Esophagus muscularis mucosa (tissue), 4 donors: Measurements from ENCODE around the gene PCDHGA1. TPM values are rescaled to one million over a fixed set of nuclear protein-coding genes. Genes with fewer than 3 reads are reported as not detected.
A peak's percentile ranks its signal among the peaks of the same experiment; 100 is the strongest.
"Not testable (repeated sequence)": the region's sequence is repeated elsewhere in the genome, so short reads cannot be mapped to it uniquely, and the experiment has no call there.

Experiments used
- DNase-seq: peaks from one replicate; pipeline ENCODE4 v3.0.0-alpha.2; 2017; ENCODE audit errors: extremely low spot score
- H3K27ac ChIP-seq, 4 donors: fragments of 200-600 bp; sonication (generic); replicated peaks in 1 of 4; 1 replicate in 3 of 4; 2 replicates in 1 of 4; pipeline ENCODE4 v1.5.1; 2016 to 2019; ENCODE audit warnings: mild to moderate bottlenecking in 1 of 4
- H3K27me3 ChIP-seq, 4 donors: fragments of 200-600 bp; sonication (generic); one replicate each; pipeline versions ENCODE4 v1.5.1 to v1.6.0; 2016 to 2019
- H3K36me3 ChIP-seq, 4 donors: fragments of 200-600 bp; sonication (generic); one replicate each; pipeline ENCODE4 v1.5.1; 2016 to 2019
- H3K4me1 ChIP-seq, 4 donors: fragments of 200-600 bp; sonication (generic); one replicate each; pipeline ENCODE4 v1.5.1; 2016 to 2019
- H3K4me3 ChIP-seq, 4 donors: fragments of 200-600 bp; sonication (generic); 1 replicate in 2 of 4; 2 replicates in 2 of 4; pipeline ENCODE4 v1.5.1; 2016 to 2019; ENCODE audit warnings: mild to moderate bottlenecking in 4 of 4, moderate library complexity in 1 of 4
- H3K9me3 ChIP-seq, 4 donors: fragments of 200-600 bp; sonication (generic); 1 replicate in 3 of 4; 2 replicates in 1 of 4; pipeline ENCODE4 v1.5.1; 2016 to 2019
- EP300 ChIP-seq: sonication (generic); formaldehyde crosslinking; IDR thresholded peaks from one replicate; pipeline ENCODE4 v1.6.1; 2017; ENCODE audit warnings: antibody characterized with exemption
- POLR2A ChIP-seq: fragments of 450-650 bp; IDR thresholded peaks from one replicate; pipeline ENCODE4 v1.6.1; 2017; ENCODE audit warnings: antibody characterized with exemption, moderate library complexity, mild to moderate bottlenecking, low read depth
- POLR2AphosphoS5 ChIP-seq, 2 donors: sonication (generic); formaldehyde crosslinking; IDR thresholded peaks; one replicate each; pipeline ENCODE4 v1.6.1; 2017; ENCODE audit warnings: antibody characterized with exemption in 2 of 2
- WGBS: methylation state at CpG from one replicate; pipeline ENCODE4 v1.1.5; 2018; 5-methylcytosine and 5-hydroxymethylcytosine counted together
- intact Hi-C: fragments of 100-400 bp; cut with DNase I; formaldehyde crosslinking; loops from one replicate; pipeline ENCODE4 v1.15.1; 2023
- total RNA-seq, 4 donors: library from RNA; depleted of rRNA; stranded (reverse); fragments of >200 nt; gene quantifications; one replicate each; pipeline versions ENCODE4 v1.1.0 to v1.2.1, GENCODE V29; 2016
- TF ChIP-seq, protein P1 (sequence below), 3 experiments: fragments of 200-600 bp in 2 of 3; fragments of 450-650 bp in 1 of 3; sonication (generic) in 2 of 3; IDR thresholded peaks; one replicate each; pipeline ENCODE4 v1.5.1; 2017 to 2019; ENCODE audit warnings: antibody characterized with exemption in 3 of 3, mild to moderate bottlenecking in 2 of 3, moderate library complexity in 1 of 3

Gene PCDHGA1
- total RNA-seq, 4 donors from 2014 or later, result 0.45 to 1.2 (median 0.76) TPM

GRCh38 chr5:141412854-141413539 is 82.7 kb downstream of the PCDHGA1 start, which contains the start of gene PCDHGA10:
PCDHGA10 (plus strand) TSS chr5:141412987; CDS start chr5:141413176, 189 bp downstream.
- no peak for DNase-seq
- no peaks in the 10 kb centered on the region for H3K27me3 ChIP-seq
- no peak within 1 kb of the TSS for H3K27ac ChIP-seq
- intact Hi-C loops, result loop anchor here (10.0 kb wide), 1 partner anchor 112 kb away; no protein-coding TSS in a partner anchor
- H3K4me3 ChIP-seq, result peak within 1 kb of the TSS; percentile 24 to 41 (median 32)
- peaks cover 11 to 98% (median 92%) of the 10 kb centered on the region in 4 donors for H3K9me3 ChIP-seq
- 29% methylated on average over 31 of the region's 31 CpGs for WGBS
- no peak for TF ChIP-seq EP300
- TF ChIP-seq, protein P1, sequence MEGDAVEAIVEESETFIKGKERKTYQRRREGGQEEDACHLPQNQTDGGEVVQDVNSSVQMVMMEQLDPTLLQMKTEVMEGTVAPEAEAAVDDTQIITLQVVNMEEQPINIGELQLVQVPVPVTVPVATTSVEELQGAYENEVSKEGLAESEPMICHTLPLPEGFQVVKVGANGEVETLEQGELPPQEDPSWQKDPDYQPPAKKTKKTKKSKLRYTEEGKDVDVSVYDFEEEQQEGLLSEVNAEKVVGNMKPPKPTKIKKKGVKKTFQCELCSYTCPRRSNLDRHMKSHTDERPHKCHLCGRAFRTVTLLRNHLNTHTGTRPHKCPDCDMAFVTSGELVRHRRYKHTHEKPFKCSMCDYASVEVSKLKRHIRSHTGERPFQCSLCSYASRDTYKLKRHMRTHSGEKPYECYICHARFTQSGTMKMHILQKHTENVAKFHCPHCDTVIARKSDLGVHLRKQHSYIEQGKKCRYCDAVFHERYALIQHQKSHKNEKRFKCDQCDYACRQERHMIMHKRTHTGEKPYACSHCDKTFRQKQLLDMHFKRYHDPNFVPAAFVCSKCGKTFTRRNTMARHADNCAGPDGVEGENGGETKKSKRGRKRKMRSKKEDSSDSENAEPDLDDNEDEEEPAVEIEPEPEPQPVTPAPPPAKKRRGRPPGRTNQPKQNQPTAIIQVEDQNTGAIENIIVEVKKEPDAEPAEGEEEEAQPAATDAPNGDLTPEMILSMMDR (IDR thresholded peaks at IDR 0.05), result peak; percentile 16 to 35 (median 27)
- H3K4me1 ChIP-seq, result peaks cover 0 to 7% (median 0%) of the 10 kb centered on the region in 4 donors
- peaks cover 0 to 6% (median 2%) of the 10 kb centered on the region in 4 donors for H3K36me3 ChIP-seq

- Histone ChIP-seq H3K27ac (no peak overlapping the region), H3K9me3 (peaks cover 10 to 98% (median 92%) of the 10 kb centered on the region in 4 donors), H3K4me1 (peaks cover 0 to 7% (median 0%) of the 10 kb centered on the region in 4 donors), H3K27me3 (no peaks in the 10 kb centered on the region), H3K4me3 (peak overlapping the region; percentile 24 to 41 (median 32)), H3K36me3 (peaks cover 0 to 6% (median 2%) of the 10 kb centered on the region in 4 donors)
- DNase-seq, result no peak
- intact Hi-C loops, result loop anchor here (10.0 kb wide), 1 partner anchor 111 kb away; no protein-coding TSS in a partner anchor
- 18% methylated on average over 25 of the region's 25 CpGs for WGBS
- TF ChIP-seq, protein P1 (IDR thresholded peaks at IDR 0.05), result no peak
- TF ChIP-seq EP300, result no peak
- TF ChIP-seq POLR2A, result no peak
- no peak for TF ChIP-seq POLR2AphosphoS5 (IDR thresholded peaks at IDR 0.05)
Observed at GRCh38 chr5:141413540-141414069, 83.3 kb downstream of the PCDHGA1 start.

GRCh38 chr5:141414548-141415274 is 84.4 kb downstream of the PCDHGA1 start:
- intact Hi-C loops, result loop anchor here (5.0 to 10.0 kb wide), 2 partner anchors 110 to 143 kb away; no protein-coding TSS in a partner anchor
- not testable (repeated sequence) for H3K27ac ChIP-seq, H3K4me3 ChIP-seq, DNase-seq, H3K36me3 ChIP-seq, H3K27me3 ChIP-seq
- WGBS, result 50% methylated on average over 10 of the region's 46 CpGs
- Histone ChIP-seq H3K9me3 (peaks cover 4 to 98% (median 92%) of the 10 kb centered on the region in 4 donors), H3K4me1 (peaks cover 0 to 15% (median 3%) of the 10 kb centered on the region in 4 donors)

DNA sequence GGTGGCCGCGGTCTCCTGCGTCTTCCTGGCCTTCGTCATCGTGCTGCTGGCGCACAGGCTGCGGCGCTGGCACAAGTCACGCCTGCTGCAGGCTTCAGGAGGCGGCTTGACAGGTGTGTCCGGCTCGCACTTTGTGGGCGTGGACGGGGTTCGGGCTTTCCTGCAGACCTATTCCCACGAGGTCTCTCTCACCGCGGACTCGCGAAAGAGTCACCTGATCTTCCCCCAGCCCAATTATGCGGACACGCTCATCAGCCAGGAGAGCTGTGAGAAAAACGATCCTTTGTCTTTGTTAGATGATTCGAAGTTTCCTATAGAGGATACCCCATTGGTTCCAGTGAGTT is 84.9 kb downstream of the PCDHGA1 start:
- peaks cover 0 to 17% (median 4%) of the 10 kb centered on the region in 4 donors for H3K4me1 ChIP-seq
- not testable (repeated sequence) for H3K36me3 ChIP-seq, H3K4me3 ChIP-seq, H3K27me3 ChIP-seq, H3K27ac ChIP-seq, DNase-seq
- peaks cover 9 to 98% (median 92%) of the 10 kb centered on the region in 4 donors for H3K9me3 ChIP-seq
- intact Hi-C loops, result loop anchor here (5.0 to 10.0 kb wide), 2 partner anchors 110 to 142 kb away; no protein-coding TSS in a partner anchor
- 34% methylated on average over 17 of the region's 24 CpGs for WGBS

GRCh38 chr5:141417494-141418172 is 87.3 kb downstream of the PCDHGA1 start, which contains the start of gene PCDHGB7:
PCDHGB7 (plus strand) TSS chr5:141417677; CDS start chr5:141417860, 183 bp downstream.
- peak within 1 kb of the TSS; percentile 50 to 73 (median 58) for H3K27ac ChIP-seq
- WGBS, result 10% methylated on average over 28 of the region's 47 CpGs

More at GRCh38 chr5:141417494-141418172, 87.3 kb downstream of the PCDHGA1 start, which contains the start of gene PCDHGB7:
- intact Hi-C loops, result loop anchor here (5.0 to 10.0 kb wide), 2 partner anchors 107 to 140 kb away; no protein-coding TSS in a partner anchor
- H3K27me3 ChIP-seq, DNase-seq: not testable (repeated sequence)
- TF ChIP-seq, protein P1 (IDR thresholded peaks at IDR 0.05), result peak; percentile 56 to 69 (median 64)
- peak in 1 of 2 donors; percentile 13 for TF ChIP-seq POLR2AphosphoS5 (IDR thresholded peaks at IDR 0.05)
- Histone ChIP-seq H3K9me3 (peaks cover 17 to 98% (median 95%) of the 10 kb centered on the region in 4 donors), H3K36me3 (peaks cover 4 to 13% (median 8%) of the 10 kb centered on the region in 4 donors), H3K4me3 (peak within 1 kb of the TSS; percentile 48 to 57 (median 49)), H3K4me1 (peaks cover 0 to 17% (median 6%) of the 10 kb centered on the region in 4 donors)
